CD14-positive monocyte (primary cell): ENCODE results near the gene TMEM140. TPM values are rescaled to one million over a fixed set of nuclear protein-coding genes. Genes with fewer than 3 reads are reported as not detected.

ENCODE experiments used
- DNase-seq, 3 donors: peaks; one replicate each; pipeline ENCODE4 v3.0.0-alpha.2; 2011 to 2022
- H2AFZ ChIP-seq: 2 replicates; pipeline ENCODE4 v1.6.0; 2012; ENCODE audit warnings: mild to moderate bottlenecking, low read depth, low read length, inconsistent platforms; ENCODE audit not compliant: insufficient read depth, poor library complexity, severe bottlenecking
- H3K27ac ChIP-seq, 2 donors: 1 replicate in 1 of 2; 2 replicates in 1 of 2; pipeline ENCODE4 v1.5.1; 2012 to 2013; ENCODE audit warnings: low read length in 2 of 2, control low read depth in 1 of 2, inconsistent platforms in 1 of 2, low read depth in 1 of 2, mild to moderate bottlenecking in 1 of 2
- H3K27me3 ChIP-seq, 2 donors: one replicate each; pipeline versions ENCODE4 v1.6.0 to v1.6.1; 2011 to 2013; ENCODE audit warnings: low read length in 2 of 2; ENCODE audit not compliant: control insufficient read depth in 2 of 2, insufficient read depth in 2 of 2
- H3K36me3 ChIP-seq, 2 donors: replicated peaks in 1 of 2; 1 replicate in 1 of 2; 2 replicates in 1 of 2; pipeline versions ENCODE4 v1.5.1 to v1.6.1; 2012 to 2013; ENCODE audit warnings: low read length in 2 of 2, control low read depth in 1 of 2, inconsistent platforms in 1 of 2, mild to moderate bottlenecking in 1 of 2; ENCODE audit not compliant: insufficient read depth in 2 of 2, control insufficient read depth in 1 of 2
- H3K4me1 ChIP-seq, 2 donors: 1 replicate in 1 of 2; 2 replicates in 1 of 2; pipeline versions ENCODE4 v1.5.1 to v1.6.1; 2012 to 2013; ENCODE audit warnings: low read length in 2 of 2, control low read depth in 1 of 2, inconsistent platforms in 1 of 2, mild to moderate bottlenecking in 1 of 2, moderate library complexity in 1 of 2; ENCODE audit not compliant: insufficient read depth in 2 of 2, control insufficient read depth in 1 of 2
- H3K4me2 ChIP-seq: replicated peaks from 2 replicates; pipeline ENCODE3; 2012; ENCODE audit warnings: low read length, moderate library complexity, mild to moderate bottlenecking; ENCODE audit not compliant: poor library complexity, severe bottlenecking; ENCODE audit errors: extremely low read depth
- H3K4me3 ChIP-seq, 3 experiments: fragments of 200-600 bp in 1 of 3; sonication (generic) in 1 of 3; replicated peaks in 1 of 3; 1 replicate in 2 of 3; 2 replicates in 1 of 3; pipeline ENCODE4 v1.5.1; 2011 to 2013; ENCODE audit warnings: low read length in 3 of 3, mild to moderate bottlenecking in 3 of 3, control low read depth in 2 of 3, low read depth in 2 of 3, inconsistent platforms in 1 of 3, moderate library complexity in 1 of 3
- H3K79me2 ChIP-seq: 2 replicates; pipeline ENCODE4 v1.6.0; 2012; ENCODE audit warnings: mild to moderate bottlenecking, control low read depth, inconsistent platforms, low read length, moderate library complexity; ENCODE audit not compliant: insufficient read depth
- H3K9ac ChIP-seq: 2 replicates; pipeline ENCODE4 v1.6.0; 2017; ENCODE audit warnings: low read length, mild to moderate bottlenecking; ENCODE audit not compliant: insufficient read depth, poor library complexity, severe bottlenecking
- H3K9me3 ChIP-seq, 2 donors: replicated peaks in 1 of 2; 1 replicate in 1 of 2; 2 replicates in 1 of 2; pipeline versions ENCODE4 v1.5.1 to v1.6.1; 2012 to 2013; ENCODE audit warnings: low read length in 2 of 2, control low read depth in 1 of 2; ENCODE audit not compliant: control insufficient read depth in 1 of 2, insufficient read depth in 1 of 2
- H4K20me1 ChIP-seq: 2 replicates; pipeline ENCODE4 v1.6.0; 2012; ENCODE audit warnings: mild to moderate bottlenecking, low read length, control low read depth, moderate library complexity; ENCODE audit not compliant: insufficient read depth
- H3K27ac Mint-ChIP-seq, 7 donors: one replicate each; pipeline ENCODE4 v1.8.0; 2020; ENCODE audit warnings: mild to moderate bottlenecking in 7 of 7, mixed read lengths in 7 of 7, moderate library complexity in 6 of 7, inconsistent platforms in 2 of 7
- H3K27me3 Mint-ChIP-seq, 3 donors: one replicate each; pipeline ENCODE4 v1.8.0; 2021 to 2022; ENCODE audit warnings: low read depth in 3 of 3, mild to moderate bottlenecking in 3 of 3, mixed read lengths in 3 of 3, moderate library complexity in 3 of 3, inconsistent platforms in 1 of 3
- H3K36me3 Mint-ChIP-seq, 2 donors: one replicate each; pipeline ENCODE4 v1.8.0; 2020; ENCODE audit warnings: mixed read lengths in 2 of 2, inconsistent platforms in 1 of 2, mild to moderate bottlenecking in 1 of 2
- H3K4me1 Mint-ChIP-seq: one replicate; pipeline ENCODE4 v1.8.0; 2020; ENCODE audit warnings: mild to moderate bottlenecking, mixed read lengths
- H3K4me3 Mint-ChIP-seq, 2 donors: one replicate each; pipeline ENCODE4 v1.8.0; 2020; ENCODE audit warnings: mild to moderate bottlenecking in 2 of 2, mixed read lengths in 2 of 2, moderate library complexity in 1 of 2
- H3K9me3 Mint-ChIP-seq, 7 donors: one replicate each; pipeline ENCODE4 v1.8.0; 2020 to 2022; ENCODE audit warnings: mixed read lengths in 7 of 7, mild to moderate bottlenecking in 6 of 7, moderate library complexity in 6 of 7, inconsistent platforms in 2 of 7
- WGBS: methylation state at CpG from one replicate; pipeline ENCODE4 v1.1.5; 2013; ENCODE audit warnings: missing lambda C conversion rate; ENCODE audit not compliant: insufficient coverage; 5-methylcytosine and 5-hydroxymethylcytosine counted together
- intact Hi-C, 2 donors: fragments of 100-400 bp; cut with micrococcal nuclease; formaldehyde crosslinking; loops; one replicate each; pipeline versions ENCODE4 v1.15.0 to v1.15.1; 2023
- polyA plus RNA-seq, 3 donors: library from polyadenylated mRNA; depleted of rRNA in 1 of 3; unstranded in 2 of 3; stranded (reverse) in 1 of 3; fragments of 300-500 nt in 2 of 3; fragments of >200 nt in 1 of 3; fragmentation: Illumina TruSeq in 2 of 3; gene quantifications; 1 replicate in 2 of 3; 2 replicates in 1 of 3; pipeline ENCODE4 v1.2.3, GENCODE V29; 2012 to 2021
- TF ChIP-seq, protein P1 (sequence below): fragments of 200-600 bp; IDR thresholded peaks from one replicate; pipeline ENCODE4 v1.8.0; 2022; ENCODE audit warnings: antibody characterized with exemption, mild to moderate bottlenecking

The TMEM140 gene
- polyA plus RNA-seq, 3 donors: 2.9 to 14.7 (median 10.6) TPM

DNA sequence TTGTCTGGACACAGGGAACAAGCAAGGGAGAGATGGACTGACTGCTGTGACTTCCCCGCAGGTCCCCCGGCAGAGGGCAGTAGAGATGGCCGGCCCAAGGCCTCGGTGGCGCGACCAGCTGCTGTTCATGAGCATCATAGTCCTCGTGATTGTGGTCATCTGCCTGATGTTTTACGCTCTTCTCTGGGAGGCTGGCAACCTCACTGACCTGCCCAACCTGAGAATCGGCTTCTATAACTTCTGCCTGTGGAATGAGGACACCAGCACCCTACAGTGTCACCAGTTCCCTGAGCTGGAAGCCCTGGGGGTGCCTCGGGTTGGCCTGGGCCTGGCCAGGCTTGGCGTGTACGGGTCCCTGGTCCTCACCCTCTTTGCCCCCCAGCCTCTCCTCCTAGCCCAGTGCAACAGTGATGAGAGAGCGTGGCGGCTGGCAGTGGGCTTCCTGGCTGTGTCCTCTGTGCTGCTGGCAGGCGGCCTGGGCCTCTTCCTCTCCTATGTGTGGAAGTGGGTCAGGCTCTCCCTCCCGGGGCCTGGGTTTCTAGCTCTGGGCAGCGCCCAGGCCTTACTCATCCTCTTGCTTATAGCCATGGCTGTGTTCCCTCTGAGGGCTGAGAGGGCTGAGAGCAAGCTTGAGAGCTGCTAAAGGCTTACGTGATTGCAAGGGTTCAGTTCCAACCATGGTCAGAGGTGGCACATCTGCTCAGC is 16.6 kb downstream of the TMEM140 start:
- Histone ChIP-seq H3K27ac (peak overlapping the region in 1 of 2 donors; percentile 87), H3K79me2 (peaks cover 80% of the 10 kb centered on the region), H3K9ac (no peak overlapping the region), H3K27me3 (no peaks in the 10 kb centered on the region), H3K4me2 (no peak overlapping the region), H4K20me1 (peaks cover 60% of the 10 kb centered on the region), H3K9me3 (no peaks in the 10 kb centered on the region), H3K4me3 (no peak overlapping the region), H2AFZ (no peak overlapping the region), H3K4me1 (peaks cover 61 to 76% of the 10 kb centered on the region in 2 donors), H3K36me3 (peaks cover 33 to 48% of the 10 kb centered on the region in 2 donors)
- H3K4me3 Mint-ChIP-seq: no peak overlapping the region
- peaks cover 58 to 67% of the 10 kb centered on the region in 2 donors for H3K36me3 Mint-ChIP-seq
- 88% methylated on average over 11 of the region's 18 CpGs for WGBS
- peaks cover 76% of the 10 kb centered on the region for H3K4me1 Mint-ChIP-seq
- TF ChIP-seq, protein P1, sequence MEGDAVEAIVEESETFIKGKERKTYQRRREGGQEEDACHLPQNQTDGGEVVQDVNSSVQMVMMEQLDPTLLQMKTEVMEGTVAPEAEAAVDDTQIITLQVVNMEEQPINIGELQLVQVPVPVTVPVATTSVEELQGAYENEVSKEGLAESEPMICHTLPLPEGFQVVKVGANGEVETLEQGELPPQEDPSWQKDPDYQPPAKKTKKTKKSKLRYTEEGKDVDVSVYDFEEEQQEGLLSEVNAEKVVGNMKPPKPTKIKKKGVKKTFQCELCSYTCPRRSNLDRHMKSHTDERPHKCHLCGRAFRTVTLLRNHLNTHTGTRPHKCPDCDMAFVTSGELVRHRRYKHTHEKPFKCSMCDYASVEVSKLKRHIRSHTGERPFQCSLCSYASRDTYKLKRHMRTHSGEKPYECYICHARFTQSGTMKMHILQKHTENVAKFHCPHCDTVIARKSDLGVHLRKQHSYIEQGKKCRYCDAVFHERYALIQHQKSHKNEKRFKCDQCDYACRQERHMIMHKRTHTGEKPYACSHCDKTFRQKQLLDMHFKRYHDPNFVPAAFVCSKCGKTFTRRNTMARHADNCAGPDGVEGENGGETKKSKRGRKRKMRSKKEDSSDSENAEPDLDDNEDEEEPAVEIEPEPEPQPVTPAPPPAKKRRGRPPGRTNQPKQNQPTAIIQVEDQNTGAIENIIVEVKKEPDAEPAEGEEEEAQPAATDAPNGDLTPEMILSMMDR: no peak
- intact Hi-C loops: loop anchor here in 1 of 2 donors (5.0 to 10.0 kb wide), 2 partner anchors 50 to 177 kb away; partner anchors contain the start of gene AGBL3
- peaks cover 0 to 9% (median 4%) of the 10 kb centered on the region in 7 donors for H3K9me3 Mint-ChIP-seq
- peaks cover 0 to 2% (median 0%) of the 10 kb centered on the region in 3 donors for H3K27me3 Mint-ChIP-seq
- peak overlapping the region in 4 of 7 donors; percentile 14 to 84 (median 74) for H3K27ac Mint-ChIP-seq
- DNase-seq: no peak

DNA sequence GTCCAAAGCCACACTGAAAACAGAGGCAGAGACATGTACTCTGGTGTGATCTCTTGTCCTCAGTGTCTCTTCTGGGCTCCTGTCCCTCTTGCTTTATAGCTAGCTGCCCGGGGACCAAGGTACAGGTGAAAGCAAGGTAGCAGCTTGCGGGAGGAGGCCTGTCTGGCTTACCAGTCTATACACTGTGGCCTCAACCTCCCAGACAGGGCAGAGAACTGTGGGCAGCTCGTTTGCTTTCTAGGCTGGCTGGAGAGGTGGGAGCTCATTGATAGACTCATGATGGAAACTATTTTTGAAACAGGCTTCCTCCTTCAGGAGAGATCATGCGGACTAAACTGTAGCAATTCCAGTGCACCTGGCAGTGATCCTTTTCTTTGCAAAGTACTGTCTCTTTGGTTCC is 18.0 kb downstream of the TMEM140 start:
- Histone ChIP-seq H3K4me3 (no peak overlapping the region), H3K4me2 (peak overlapping the region; percentile 93), H3K36me3 (peaks cover 33 to 48% of the 10 kb centered on the region in 2 donors), H3K4me1 (peaks cover 53 to 75% of the 10 kb centered on the region in 2 donors), H3K9me3 (no peaks in the 10 kb centered on the region), H2AFZ (no peak overlapping the region), H3K9ac (no peak overlapping the region), H3K27ac (peak overlapping the region in 1 of 2 donors; percentile 87), H3K79me2 (peaks cover 73% of the 10 kb centered on the region), H4K20me1 (peaks cover 56% of the 10 kb centered on the region), H3K27me3 (no peaks in the 10 kb centered on the region)
- TF ChIP-seq, protein P1: no peak
- Mint-ChIP-seq H3K27me3 (peaks cover 0 to 2% (median 0%) of the 10 kb centered on the region in 3 donors), H3K27ac (peak overlapping the region in 5 of 7 donors; percentile 5 to 98 (median 49)), H3K4me3 (no peak overlapping the region), H3K9me3 (peaks cover 0 to 5% (median 4%) of the 10 kb centered on the region in 7 donors), H3K36me3 (peaks cover 57 to 63% of the 10 kb centered on the region in 2 donors), H3K4me1 (peaks cover 69% of the 10 kb centered on the region)
- 100% methylated on average over 2 of the region's 4 CpGs for WGBS
- no peak for DNase-seq
- intact Hi-C loops: loop anchor here in 1 of 2 donors (5.0 to 10.0 kb wide), 2 partner anchors 51 to 179 kb away; partner anchors contain the start of gene AGBL3
